Endometrial microvascular endothelial cells (primary cell): ENCODE measurements around the gene COL4A2. TPM values are rescaled to one million over a fixed set of nuclear protein-coding genes. Genes with fewer than 3 reads are reported as not detected.

Experiments
- in situ Hi-C: cut with HindIII; loops from 2 replicates; pipeline ENCODE4 v1.10.0; 2017; ENCODE audit warnings: low sequenced_read_pairs, low pct_unique_long_range_greater_than_20kb; ENCODE audit errors: inconsistent ontology term
- total RNA-seq: library from RNA; depleted of rRNA; stranded (reverse); fragments of >200 nt; gene quantifications from one replicate; pipeline ENCODE4 v1.2.3, GENCODE V29; 2015; ENCODE audit errors: inconsistent ontology term

Gene COL4A2
- total RNA-seq, 1 donor from 2014 or later: 444 TPM

- in situ Hi-C loops: no loop called here
These were observed 36.6 kb upstream of the COL4A2 start for GRCh38 chr13:110270507-110270906.

- in situ Hi-C loops: no loop called here
These were observed 35.8 kb upstream of the COL4A2 start for GRCh38 chr13:110271313-110271712.

- in situ Hi-C loops: no loop called here
These were observed 34.9 kb upstream of the COL4A2 start for GRCh38 chr13:110272227-110272626.

- in situ Hi-C loops: no loop called here
These were observed 34.4 kb upstream of the COL4A2 start for GRCh38 chr13:110272651-110273050.

- in situ Hi-C loops: no loop called here
These were observed 33.8 kb upstream of the COL4A2 start for GRCh38 chr13:110273254-110273653.

GRCh38 chr13:110274687-110275086, 32.4 kb upstream of the COL4A2 start:
- in situ Hi-C loops: no loop called here

- in situ Hi-C loops: no loop called here
These were observed 31.0 kb upstream of the COL4A2 start for GRCh38 chr13:110275931-110276552.

- in situ Hi-C loops: no loop called here
These were observed 30.5 kb upstream of the COL4A2 start for GRCh38 chr13:110276553-110276950.

GRCh38 chr13:110277357-110277975, 29.6 kb upstream of the COL4A2 start:
- in situ Hi-C loops: no loop called here

GRCh38 chr13:110278859-110279258, 28.2 kb upstream of the COL4A2 start:
- in situ Hi-C loops: no loop called here

- in situ Hi-C loops: no loop called here
These were observed 27.4 kb upstream of the COL4A2 start for GRCh38 chr13:110279684-110280083.

- in situ Hi-C loops: no loop called here
These were observed 26.8 kb upstream of the COL4A2 start for GRCh38 chr13:110280231-110280813.

- in situ Hi-C loops: no loop called here
These were observed 25.9 kb upstream of the COL4A2 start for GRCh38 chr13:110280985-110281688.

- in situ Hi-C loops: no loop called here
These were observed 25.3 kb upstream of the COL4A2 start for GRCh38 chr13:110281736-110282135.

GRCh38 chr13:110282316-110282841, 24.7 kb upstream of the COL4A2 start:
- in situ Hi-C loops: no loop called here

GRCh38 chr13:110283736-110284517, 23.2 kb upstream of the COL4A2 start:
- in situ Hi-C loops: no loop called here

GRCh38 chr13:110284779-110285484, 22.2 kb upstream of the COL4A2 start:
- in situ Hi-C loops: no loop called here
